ENCODE measurements around the gene LRRC45.

Gene LRRC45

GRCh38 chr17:82053130-82053529, 30.0 kb downstream of the LRRC45 start:
- DNase-seq (ENCODE audit: low read depth) = no peak

- DNase-seq (ENCODE audit: low read depth) = no peak
These were observed 30.6 kb downstream of the LRRC45 start for GRCh38 chr17:82053556-82054263.

- DNase-seq (ENCODE audit: low read depth) = no peak
These were observed 31.4 kb downstream of the LRRC45 start for GRCh38 chr17:82054351-82055022.

DNA sequence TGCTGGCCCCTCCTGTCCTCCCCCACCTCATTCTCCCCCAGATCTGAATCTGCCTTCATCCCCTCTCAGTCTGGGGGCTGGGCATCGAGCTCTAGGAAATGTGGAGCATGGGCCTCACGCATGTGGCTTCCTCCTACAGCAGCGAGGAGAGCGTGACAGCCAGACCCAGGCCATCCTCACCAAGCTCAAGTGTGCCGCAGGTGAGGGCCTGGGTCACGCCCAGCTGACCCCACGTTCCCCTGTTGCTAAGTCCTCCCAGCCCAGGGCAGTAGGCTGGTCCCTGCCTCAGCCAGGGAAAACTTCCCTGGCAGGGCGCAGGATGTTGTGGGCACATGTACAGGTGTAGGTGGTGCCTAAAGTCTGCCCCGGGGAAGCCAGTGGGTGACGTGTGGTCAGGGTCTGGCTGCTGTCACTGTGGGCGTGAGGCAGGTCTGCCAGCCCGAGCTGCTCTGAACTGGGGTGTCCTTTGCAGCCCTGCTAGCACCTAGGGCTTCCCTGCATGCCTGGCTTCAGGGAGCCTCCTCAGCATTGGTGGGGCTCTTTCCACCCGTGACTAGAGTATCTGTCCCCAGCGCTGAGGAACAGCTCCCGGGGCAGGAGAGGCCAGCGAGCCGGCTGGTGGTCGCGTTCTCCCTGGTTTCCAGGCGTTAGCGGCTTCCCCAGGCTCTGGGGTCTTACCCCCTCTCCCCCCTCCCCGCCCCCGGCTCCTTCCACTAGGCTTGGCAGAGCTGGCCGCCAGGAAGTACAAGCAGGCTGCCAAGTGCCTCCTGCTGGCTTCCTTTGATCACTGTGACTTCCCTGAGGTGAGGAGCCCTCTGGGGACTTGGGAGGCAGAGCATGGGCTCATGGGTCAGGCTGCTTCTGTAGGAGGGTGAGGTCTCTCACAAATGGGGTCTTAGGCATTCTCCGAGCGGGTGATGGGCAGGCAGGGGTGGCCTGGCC, 32.2 kb downstream of the LRRC45 start:
- no peak for DNase-seq (ENCODE audit: low read depth)

DNA sequence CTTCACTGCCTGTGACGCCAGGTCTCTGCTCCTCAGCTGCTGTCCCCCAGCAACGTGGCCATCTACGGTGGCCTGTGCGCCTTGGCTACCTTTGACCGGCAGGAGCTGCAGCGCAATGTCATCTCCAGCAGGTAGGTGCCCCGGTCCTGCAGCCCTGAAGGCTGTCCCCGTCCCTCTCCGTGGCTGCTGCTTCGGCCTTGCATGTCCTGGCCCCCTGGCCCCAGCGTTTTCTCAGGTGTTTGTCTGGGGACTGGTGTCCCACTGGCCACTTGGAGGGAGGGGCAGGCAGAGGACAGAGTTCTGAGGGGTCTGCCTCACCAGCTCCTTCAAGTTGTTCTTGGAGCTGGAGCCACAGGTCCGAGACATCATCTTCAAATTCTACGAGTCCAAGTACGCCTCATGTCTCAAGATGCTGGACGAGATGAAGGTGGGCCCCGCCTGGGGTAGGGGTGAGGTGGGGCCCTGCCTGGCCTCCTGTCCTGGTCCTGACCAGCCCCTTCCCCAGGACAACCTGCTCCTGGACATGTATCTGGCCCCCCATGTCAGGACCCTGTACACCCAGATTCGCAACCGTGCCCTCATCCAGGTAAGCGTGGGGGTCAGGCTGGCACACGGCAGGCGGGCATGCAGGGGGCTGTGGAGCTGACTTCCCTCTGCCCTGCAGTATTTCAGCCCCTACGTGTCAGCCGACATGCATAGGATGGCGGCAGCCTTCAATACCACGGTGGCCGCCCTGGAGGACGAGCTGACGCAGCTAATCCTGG, 33.0 kb downstream of the LRRC45 start:
- DNase-seq (ENCODE audit: low read depth) = no peak

GRCh38 chr17:82056729-82057621, 33.9 kb downstream of the LRRC45 start:
- no peak for DNase-seq (ENCODE audit: low read depth)

DNA sequence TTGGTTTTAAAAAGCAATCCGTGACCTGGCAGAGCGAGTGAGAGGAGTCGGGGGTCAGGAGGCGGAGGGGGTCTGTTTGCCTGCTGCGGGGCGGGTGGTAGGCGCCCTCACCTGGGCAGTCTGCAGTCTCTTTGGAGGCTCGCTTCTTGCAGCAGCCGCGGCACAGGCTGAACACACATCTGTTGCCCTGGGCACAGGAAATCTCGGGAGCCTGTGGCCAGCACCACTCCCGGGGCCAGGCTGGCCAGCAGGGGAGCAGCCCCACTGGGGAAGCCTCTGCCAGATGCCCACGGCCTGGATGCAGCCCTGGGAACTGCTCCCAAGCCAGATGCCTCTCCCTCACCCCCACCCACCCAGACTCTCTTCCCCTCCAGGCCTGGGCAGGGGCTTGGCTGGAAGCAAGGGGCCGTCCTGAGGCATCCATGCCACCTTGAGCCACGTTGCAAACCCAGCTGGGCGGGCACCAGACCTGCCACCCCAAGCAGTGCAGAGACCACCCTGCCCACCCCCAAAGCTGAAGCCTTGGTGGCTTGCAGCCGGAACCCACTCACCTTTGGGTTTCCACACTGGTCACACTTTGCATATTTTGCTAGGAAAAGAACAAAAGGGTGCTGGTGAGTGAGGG, 35.2 kb downstream of the LRRC45 start:
- DNase-seq (ENCODE audit: low read depth) = no peak

GRCh38 chr17:82058855-82059249, 35.7 kb downstream of the LRRC45 start:
- no peak for DNase-seq (ENCODE audit: low read depth)

GRCh38 chr17:82059272-82060000, 36.3 kb downstream of the LRRC45 start:
- no peak for DNase-seq (ENCODE audit: low read depth)

DNA sequence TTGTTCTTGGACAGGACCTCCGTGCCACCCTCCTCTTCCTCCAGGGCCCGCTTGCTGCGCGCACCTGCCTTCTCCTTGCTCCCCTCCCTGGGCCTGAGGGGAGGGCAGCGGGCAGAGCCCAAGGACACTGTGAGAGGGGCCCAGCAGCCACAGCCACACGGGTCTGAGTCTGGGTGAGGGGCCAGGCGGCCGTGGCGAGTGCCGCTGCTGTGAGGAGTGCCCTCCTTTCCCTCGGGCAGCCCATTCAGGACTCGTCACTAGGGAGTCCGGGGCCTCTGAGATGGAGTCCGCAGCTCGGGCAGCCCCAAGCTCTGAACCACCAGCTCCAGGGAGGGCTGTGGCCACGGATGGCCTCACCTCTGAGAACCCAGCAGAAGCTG, 36.9 kb downstream of the LRRC45 start:
- DNase-seq (ENCODE audit: low read depth) = no peak

DNA sequence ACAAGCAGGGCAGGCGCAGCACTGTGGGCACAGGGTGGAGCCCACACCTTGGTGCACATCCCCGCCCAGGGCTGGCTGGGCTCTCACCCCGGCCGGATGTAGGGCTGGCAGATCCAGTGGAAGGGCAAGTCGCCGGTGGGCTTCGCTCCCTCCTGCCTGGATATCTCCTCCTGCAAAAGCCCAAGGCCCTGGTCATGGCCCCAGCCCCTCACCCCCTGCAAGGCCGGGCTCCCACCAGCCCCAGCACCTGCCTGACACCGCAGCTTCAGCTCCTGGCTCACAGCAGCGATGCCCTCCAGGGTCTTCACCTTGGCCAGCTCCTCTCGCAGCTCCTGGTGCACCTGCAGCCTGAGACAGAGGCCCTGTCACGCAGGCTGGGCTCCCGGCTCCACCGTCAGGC, 37.5 kb downstream of the LRRC45 start:
- no peak for DNase-seq (ENCODE audit: low read depth)

GRCh38 chr17:82061047-82061925, 38.2 kb downstream of the LRRC45 start:
- DNase-seq (ENCODE audit: low read depth) = no peak

DNA sequence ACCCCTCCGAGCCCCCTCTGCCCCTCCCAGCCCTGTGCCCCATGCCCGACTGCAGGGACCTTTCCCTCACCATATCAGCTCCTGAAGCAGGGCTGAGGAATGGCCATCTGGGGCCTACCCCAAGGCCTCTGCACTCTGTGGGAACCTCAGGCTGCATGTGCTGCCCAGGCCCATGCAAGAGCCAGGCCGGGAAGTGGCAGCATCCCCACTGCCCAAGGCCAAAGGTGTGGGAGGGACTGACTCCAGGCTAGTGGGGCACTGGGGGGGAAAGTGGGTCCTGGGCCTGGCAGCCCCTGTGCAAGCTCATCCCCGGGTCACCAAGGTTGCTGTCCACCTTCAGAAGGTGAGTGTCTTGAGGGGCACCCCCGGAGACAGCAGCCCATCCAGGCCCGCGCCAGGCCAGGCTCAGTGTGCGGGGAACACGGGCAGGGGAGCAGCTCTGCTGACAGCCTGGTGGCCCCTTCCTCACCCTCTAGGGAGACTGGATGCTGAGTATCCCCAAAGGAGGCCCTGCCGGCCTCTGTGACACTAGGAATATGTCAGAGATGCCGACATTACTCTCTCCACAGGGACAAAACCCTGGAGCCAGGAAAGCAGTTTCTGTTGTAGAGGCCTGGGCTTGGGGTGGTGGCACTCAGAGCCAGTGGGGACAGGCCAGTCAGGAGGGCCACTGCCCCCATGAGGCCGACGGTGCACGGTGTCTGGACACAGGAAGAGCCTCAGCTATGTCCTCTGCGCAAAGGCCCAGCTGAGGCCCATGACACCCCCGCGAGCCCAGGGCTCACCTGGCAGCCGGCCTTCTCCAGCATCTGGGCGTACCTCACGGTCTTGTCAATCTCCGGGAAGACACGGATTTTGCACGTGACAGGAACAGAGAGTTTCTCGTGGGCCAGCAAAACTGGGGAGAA, 39.2 kb downstream of the LRRC45 start:
- no peak for DNase-seq (ENCODE audit: low read depth)

DNA sequence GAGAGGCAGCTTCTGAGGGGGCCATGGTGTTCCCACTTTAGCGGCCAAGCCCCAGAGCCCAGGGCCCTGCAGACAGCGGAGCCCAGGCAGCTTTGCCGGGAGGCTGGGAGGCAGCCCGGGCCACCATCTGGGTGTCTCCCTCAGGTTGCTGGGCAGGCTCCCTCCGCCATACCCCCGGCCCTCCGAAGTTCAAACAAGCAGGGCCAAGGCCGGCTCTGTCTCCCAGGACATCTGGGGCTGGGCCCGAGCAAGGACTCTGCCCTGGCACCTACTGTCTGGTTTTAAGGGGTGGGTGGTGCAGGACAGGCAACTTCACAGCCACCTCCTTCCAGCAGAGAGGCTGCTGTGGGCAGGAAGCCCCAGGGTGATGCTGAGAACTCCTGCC, 39.9 kb downstream of the LRRC45 start:
- DNase-seq (ENCODE audit: low read depth) = no peak

- DNase-seq (ENCODE audit: low read depth) = no peak
These were observed 40.6 kb downstream of the LRRC45 start for GRCh38 chr17:82063424-82064415.

DNA sequence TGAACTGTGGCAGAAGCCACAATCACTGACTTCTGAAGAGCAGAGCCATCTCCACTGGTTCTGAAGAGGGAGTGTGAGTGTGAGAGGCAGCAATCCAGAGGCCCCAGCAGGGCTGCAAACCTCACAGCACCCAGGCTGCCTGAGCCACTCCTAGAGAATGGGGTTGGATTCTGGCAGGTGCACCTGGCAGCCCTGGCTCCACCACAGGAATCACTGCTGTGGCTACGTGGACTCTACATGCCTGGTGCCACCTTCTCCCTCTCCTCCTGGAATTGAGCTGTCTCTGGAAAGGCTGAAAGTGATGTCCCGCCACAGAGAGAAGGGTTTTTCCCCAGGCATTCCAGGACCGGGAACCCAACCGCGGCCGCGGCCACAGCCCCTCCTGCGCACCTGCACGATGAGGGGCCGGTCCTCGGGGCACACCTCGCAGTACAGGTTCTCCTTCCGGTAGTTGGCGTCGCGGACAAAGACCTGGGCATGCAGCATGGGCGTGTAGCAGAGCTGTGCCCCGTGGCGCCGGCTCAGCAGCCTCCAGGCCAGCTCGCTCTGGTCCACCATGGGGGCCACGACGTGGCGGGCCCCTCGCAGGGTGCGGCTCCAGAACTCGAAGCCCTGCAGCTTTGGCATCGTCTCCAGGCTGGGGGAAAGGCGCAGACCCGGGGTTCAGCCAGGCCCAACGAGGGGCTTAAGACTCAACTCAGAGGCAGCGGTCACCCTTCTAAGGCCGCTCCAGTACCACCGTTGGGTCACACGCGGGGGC, 41.5 kb downstream of the LRRC45 start:
- DNase-seq (ENCODE audit: low read depth) = no peak
